Endothelial cell (in vitro differentiated cells): Measurements from ENCODE around the gene COMMD10. TPM values are rescaled to one million over a fixed set of nuclear protein-coding genes. Genes with fewer than 3 reads are reported as not detected.

Experiments
- DNase-seq: peaks from one replicate; pipeline ENCODE4 v3.0.0; 2021; ENCODE audit warnings: low spot score
- H3K27ac Mint-ChIP-seq: one replicate; pipeline ENCODE4 v1.8.0; 2021; ENCODE audit warnings: mixed read lengths, inconsistent platforms; ENCODE audit not compliant: unreplicated experiment
- H3K27me3 Mint-ChIP-seq: one replicate; pipeline ENCODE4 v1.8.0; 2021; ENCODE audit warnings: mild to moderate bottlenecking, moderate library complexity, mixed read lengths, inconsistent platforms; ENCODE audit not compliant: unreplicated experiment
- H3K36me3 Mint-ChIP-seq: one replicate; pipeline ENCODE4 v1.8.0; 2021; ENCODE audit warnings: mild to moderate bottlenecking, low read depth, mixed read lengths, inconsistent platforms; ENCODE audit not compliant: unreplicated experiment
- H3K4me1 Mint-ChIP-seq: one replicate; pipeline ENCODE4 v1.8.0; 2021; ENCODE audit warnings: mild to moderate bottlenecking, mixed read lengths, inconsistent platforms; ENCODE audit not compliant: unreplicated experiment
- H3K4me3 Mint-ChIP-seq: one replicate; pipeline ENCODE4 v1.8.0; 2021; ENCODE audit warnings: mild to moderate bottlenecking, mixed read lengths, inconsistent platforms; ENCODE audit not compliant: unreplicated experiment
- H3K9me3 Mint-ChIP-seq: one replicate; pipeline ENCODE4 v1.8.0; 2021; ENCODE audit warnings: mixed read lengths, inconsistent platforms; ENCODE audit not compliant: unreplicated experiment
- CTCF ChIP-seq: fragments of 200-600 bp; sonication (generic); IDR thresholded peaks from one replicate; pipeline ENCODE4 v1.5.0; 2021; ENCODE audit warnings: antibody characterized with exemption; ENCODE audit not compliant: unreplicated experiment
- long read RNA-seq: library from polyadenylated mRNA; unstranded; transcript quantifications from one replicate; pipeline ENCODE4 v2.0.0, GENCODE V29; 2020; ENCODE audit not compliant: unreplicated experiment
- total RNA-seq: library from RNA; stranded (reverse); fragmentation: NEBNext Ultra II Directional; extraction: Animal tissue kit (Norgen Biotek cat#: 25700); gene quantifications from one replicate; pipeline ENCODE4 v1.2.1, GENCODE V29; 2021; ENCODE audit not compliant: unreplicated experiment

COMMD10 gene
- total RNA-seq, result 27.8 TPM
- long read RNA-seq, transcript COMMD10-201 (7 exons, 1,469 nt), result major isoform, 23 of 29 reads
- long read RNA-seq, partial matches to known transcripts, result 0 of 29 reads
- long read RNA-seq, other reads (novel, unspliced or antisense), result 6 of 29 reads

GRCh38 chr5:116084871-116085715, at the start of gene COMMD10:
COMMD10 (plus strand) TSS chr5:116085025.
- Mint-ChIP-seq H3K4me3 (peak within 1 kb of the TSS; percentile 96), H3K27ac (peak within 1 kb of the TSS; percentile 97), H3K9me3 (no peaks in the 10 kb centered on the region), H3K36me3 (no peaks in the 10 kb centered on the region), H3K27me3 (peaks cover 8% of the 10 kb centered on the region), H3K4me1 (peaks cover 12% of the 10 kb centered on the region)
- no peak for TF ChIP-seq CTCF
- DNase-seq, result peak; percentile 74

GRCh38 chr5:116035123-116035522, 49.7 kb upstream of the COMMD10 start:
- no peak for TF ChIP-seq CTCF
- Mint-ChIP-seq H3K27ac (no peak overlapping the region), H3K4me3 (no peak overlapping the region), H3K9me3 (no peaks in the 10 kb centered on the region), H3K36me3 (no peaks in the 10 kb centered on the region), H3K27me3 (peaks cover 1% of the 10 kb centered on the region), H3K4me1 (peaks cover 23% of the 10 kb centered on the region)
- DNase-seq, result no peak

- Mint-ChIP-seq H3K4me3 (no peak overlapping the region), H3K4me1 (peaks cover 23% of the 10 kb centered on the region), H3K27me3 (peaks cover 1% of the 10 kb centered on the region), H3K36me3 (no peaks in the 10 kb centered on the region), H3K27ac (no peak overlapping the region), H3K9me3 (no peaks in the 10 kb centered on the region)
- DNase-seq, result no peak
- TF ChIP-seq CTCF, result no peak
These were observed 47.5 kb upstream of the COMMD10 start for GRCh38 chr5:116037236-116037822.

GRCh38 chr5:116038817-116039216, 46.0 kb upstream of the COMMD10 start:
- no peak overlapping the region for H3K4me3 Mint-ChIP-seq
- H3K36me3 Mint-ChIP-seq, result no peaks in the 10 kb centered on the region
- no peak for DNase-seq
- no peak for TF ChIP-seq CTCF
- H3K4me1 Mint-ChIP-seq, result peaks cover 23% of the 10 kb centered on the region
- no peaks in the 10 kb centered on the region for H3K9me3 Mint-ChIP-seq
- peaks cover 1% of the 10 kb centered on the region for H3K27me3 Mint-ChIP-seq
- H3K27ac Mint-ChIP-seq, result no peak overlapping the region

GRCh38 chr5:116042375-116042774, 42.5 kb upstream of the COMMD10 start:
- H3K27me3 Mint-ChIP-seq, result no peaks in the 10 kb centered on the region
- H3K27ac Mint-ChIP-seq, result no peak overlapping the region
- TF ChIP-seq CTCF, result no peak
- H3K4me3 Mint-ChIP-seq, result no peak overlapping the region
- no peaks in the 10 kb centered on the region for H3K36me3 Mint-ChIP-seq
- H3K4me1 Mint-ChIP-seq, result peaks cover 14% of the 10 kb centered on the region
- DNase-seq, result no peak
- H3K9me3 Mint-ChIP-seq, result no peaks in the 10 kb centered on the region
